GM12878 (cell line): Measurements from ENCODE around the gene FAM219A. TPM values are rescaled to one million over a fixed set of nuclear protein-coding genes. Genes with fewer than 3 reads are reported as not detected.

ENCODE experiments used
- ATAC-seq: fragments of 200-7000 bp; cut with Tn5 transposase; 3 replicates; pipeline ENCODE4 v1.9.1; 2020; ENCODE audit warnings: mild to moderate bottlenecking, moderate library complexity
- BruUV-seq: library from RNA; stranded (reverse); fragments of 400-500 nt; replicated peaks from 2 replicates; lab custom pipeline; 2021; lab: Mats Ljungman, UMichigan
- CTCF ChIA-PET: fragments of 300-600 bp; sonication (Branson Sonifier 250); formaldehyde crosslinking; extraction: SDS; loops from one replicate; lab custom pipeline; 2021; ENCODE audit warnings: inconsistent platforms; lab: Yijun Ruan, JAX
- POLR2A ChIA-PET: fragments of 350-600 bp; formaldehyde crosslinking; extraction: SDS; loops from one replicate; lab custom pipeline; 2021; ENCODE audit warnings: inconsistent platforms; lab: Charles Lee
- RAD21 ChIA-PET: fragments of 300-600 bp; sonication (Branson Sonifier 250); formaldehyde crosslinking; loops from one replicate; lab custom pipeline; 2023; ENCODE audit warnings: antibody characterized with exemption; ENCODE audit not compliant: unreplicated experiment; lab: Charles Lee
- SMC1A ChIA-PET: fragments of 300-600 bp; sonication (Branson Sonifier 250); formaldehyde crosslinking; loops from one replicate; lab custom pipeline; 2023; ENCODE audit not compliant: unreplicated experiment, uncharacterized antibody; lab: Charles Lee
- DNase-seq: peaks from one replicate; pipeline ENCODE4 v3.0.0-alpha.2; 2011; ENCODE audit warnings: low read depth, low spot score
- FAIRE-seq: peaks from 3 replicates; lab custom pipeline; 2011; peaks lifted over from hg19 to GRCh38; lab: Jason Lieb, UNC
- H2AFZ ChIP-seq: 2 replicates; pipeline ENCODE4 v1.6.0; 2011; ENCODE audit warnings: low read depth, low read length, control low read depth; ENCODE audit not compliant: control insufficient read depth
- H3K27ac ChIP-seq: 2 replicates; pipeline ENCODE4 v1.5.1; 2011; ENCODE audit warnings: control low read depth; ENCODE audit not compliant: control insufficient read depth, insufficient read depth
- H3K27me3 ChIP-seq, 2 experiments: replicated peaks in 1 of 2; 2 replicates each; pipeline versions ENCODE4 v1.6.0 to v1.6.1; 2011; ENCODE audit warnings: low read length in 1 of 2; ENCODE audit not compliant: control insufficient read depth in 2 of 2, insufficient read depth in 2 of 2
- H3K36me3 ChIP-seq, 2 experiments: 2 replicates each; pipeline ENCODE4 v1.5.1; 2011; ENCODE audit warnings: low read length in 1 of 2; ENCODE audit not compliant: control insufficient read depth in 2 of 2, insufficient read depth in 2 of 2
- H3K4me1 ChIP-seq: 2 replicates; pipeline ENCODE4 v1.6.1; 2011; ENCODE audit warnings: mild to moderate bottlenecking, low read length, moderate library complexity, mixed read lengths; ENCODE audit not compliant: control insufficient read depth, insufficient read depth
- H3K4me2 ChIP-seq: 2 replicates; pipeline ENCODE4 v1.6.0; 2011; ENCODE audit warnings: control low read depth; ENCODE audit not compliant: control insufficient read depth, insufficient read depth
- H3K4me3 ChIP-seq: fragments of 200-600 bp; sonication (generic); 2 replicates; pipeline ENCODE4 v1.5.1; 2016
- H3K79me2 ChIP-seq: 2 replicates; pipeline ENCODE4 v1.6.0; 2011; ENCODE audit warnings: low read length; ENCODE audit not compliant: control insufficient read depth, insufficient read depth
- H3K9ac ChIP-seq: 2 replicates; pipeline ENCODE4 v1.8.0; 2011; ENCODE audit warnings: low read length, control low read depth, mixed read lengths; ENCODE audit not compliant: control insufficient read depth, insufficient read depth
- H3K9me3 ChIP-seq: replicated peaks from 3 replicates; pipeline ENCODE4 v1.5.1; 2011; ENCODE audit warnings: mild to moderate bottlenecking, low read length; ENCODE audit not compliant: control insufficient read depth, insufficient read depth
- H4K20me1 ChIP-seq: 2 replicates; pipeline ENCODE4 v1.6.0; 2011; ENCODE audit not compliant: control insufficient read depth, insufficient read depth
- HDAC6 ChIP-seq: fragments of 200-600 bp; sonication (generic); IDR thresholded peaks from one replicate; pipeline ENCODE4 v1.8.0; 2017; ENCODE audit warnings: antibody characterized with exemption; ENCODE audit not compliant: unreplicated experiment
- WRNIP1 ChIP-seq: IDR thresholded peaks from 2 replicates; pipeline ENCODE4 v1.6.1; 2011; ENCODE audit warnings: low read depth, low read length, improper control_type of control experiment, borderline replicate concordance
- WGBS: methylation state at CpG from one replicate; pipeline ENCODE4 v1.1.6; 2016; ENCODE audit warnings: low lambda C conversion rate; ENCODE audit not compliant: insufficient replicate concordance, insufficient coverage; ENCODE audit errors: missing lambda C conversion rate; 5-methylcytosine and 5-hydroxymethylcytosine counted together
- in situ Hi-C: fragments of 300-500 bp; cut with MboI; formaldehyde crosslinking; loops from 9 replicates; pipeline ENCODE4 v1.14.3; 2018; ENCODE audit warnings: mixed read lengths
- intact Hi-C: fragments of 100-400 bp; cut with micrococcal nuclease; formaldehyde crosslinking; loops from one replicate; pipeline ENCODE4 v1.14.2; 2022; ENCODE audit not compliant: unreplicated experiment
- polyA plus RNA-seq, 11 experiments: library from polyadenylated mRNA; depleted of rRNA in 4 of 11; unstranded in 6 of 11; stranded (reverse) in 5 of 11; fragments of >200 nt; fragmentation: Nextera tagmentation in 4 of 11; fragmentation: Illumina TruSeq in 1 of 11; extraction: Ambion mirVana in 4 of 11; extraction: Trizol in 1 of 11; gene quantifications; 1 replicate in 1 of 11; 2 replicates in 10 of 11; pipeline versions ENCODE4 v1.2.1 to v1.2.3, GENCODE V29; 2011 to 2016; ENCODE audit warnings: inconsistent platforms in 2 of 11, missing spikeins in 2 of 11, low read depth in 1 of 11
- total RNA-seq, 4 experiments: library from RNA; depleted of rRNA in 3 of 4; stranded (reverse); fragments of >200 nt in 3 of 4; fragmentation: Illumina TruSeq in 1 of 4; extraction: Trizol in 1 of 4; gene quantifications; 2 replicates each; pipeline versions ENCODE4 v1.2.1 to v1.2.3, GENCODE V29; 2013 to 2021
- TF ChIP-seq, protein P1 (sequence below): fragments of 450-650 bp; IDR thresholded peaks from 2 replicates; pipeline ENCODE4 v1.6.1; 2018; ENCODE audit warnings: borderline replicate concordance, mild to moderate bottlenecking; ENCODE audit not compliant: partially characterized antibody

The FAM219A gene
- total and polyA plus RNA-seq, 10 of the 15 experiments (the other 5 are each of a cell fraction or from before 2014, with no cell fraction given), result 0.11 to 2.0 (median 0.71) TPM

DNA sequence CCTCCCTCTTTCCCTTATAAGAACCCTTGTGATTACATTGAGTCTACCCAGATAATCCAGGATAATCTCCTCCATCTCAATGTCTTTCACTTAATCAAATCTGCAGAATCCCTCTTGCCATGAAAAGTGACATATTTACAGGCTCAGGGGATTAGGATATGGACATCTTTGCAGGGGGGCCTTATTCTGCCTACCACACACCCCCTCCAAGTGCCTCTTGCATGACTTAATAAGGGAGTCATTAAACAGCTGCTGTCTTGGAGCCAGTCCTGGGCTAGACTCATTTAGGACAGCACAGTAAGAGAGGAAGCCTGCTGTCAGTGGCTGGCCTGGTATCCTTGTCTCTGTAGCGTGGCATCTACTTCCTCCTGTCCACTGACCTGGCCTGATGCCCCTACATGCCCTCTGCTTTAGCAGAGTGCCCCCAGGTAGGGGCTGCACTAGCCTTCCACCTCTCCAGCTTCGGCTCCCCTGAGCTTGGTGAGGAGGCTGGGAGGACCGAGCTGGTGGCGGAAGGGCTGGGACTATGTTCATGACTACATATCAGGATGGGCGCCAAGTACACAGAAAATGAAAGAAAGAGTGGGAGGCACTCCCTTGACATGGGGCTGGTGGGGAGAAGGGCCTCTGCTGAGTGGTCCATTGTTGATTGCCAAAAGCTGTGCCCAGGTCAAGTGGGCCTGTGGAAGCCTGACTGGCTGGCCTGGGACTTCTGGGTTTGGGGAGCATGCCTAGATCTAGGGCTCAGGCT, 47.2 kb upstream of the FAM219A start:
- H3K36me3 ChIP-seq, result no peaks in the 10 kb centered on the region; a peak in 1 of 4 replicates
- no peaks in the 10 kb centered on the region for H3K79me2 ChIP-seq
- intact Hi-C loops, result no loop called here
- WGBS, result 41% methylated on average over 5 of the region's 5 CpGs
- no peak overlapping the region for H3K27ac ChIP-seq
- no peaks in the 10 kb centered on the region for H3K4me1 ChIP-seq
- no TSS peak for BruUV-seq
- H3K9me3 ChIP-seq, result no peaks in the 10 kb centered on the region
- FAIRE-seq, result no peak
- SMC1A ChIA-PET, result interaction anchor here (1.7 kb wide), 1 partner anchor 86 kb away, joined by 3 read pairs; no protein-coding TSS in a partner anchor
- DNase-seq, result no peak
- RAD21 ChIA-PET, result interaction anchor here (1.0 kb wide), 1 partner anchor 102 kb away, joined by 3 read pairs; no protein-coding TSS in a partner anchor
- CTCF ChIA-PET, result no interaction called here
- POLR2A ChIA-PET, result no interaction called here
- in situ Hi-C loops, result no loop called here
- no peak for ATAC-seq
- H3K4me2 ChIP-seq, result no peak overlapping the region
- H2AFZ ChIP-seq, result no peak overlapping the region
- no peaks in the 10 kb centered on the region; the same call in 1 of the 2 replicates for H4K20me1 ChIP-seq
- TF ChIP-seq, protein P1, sequence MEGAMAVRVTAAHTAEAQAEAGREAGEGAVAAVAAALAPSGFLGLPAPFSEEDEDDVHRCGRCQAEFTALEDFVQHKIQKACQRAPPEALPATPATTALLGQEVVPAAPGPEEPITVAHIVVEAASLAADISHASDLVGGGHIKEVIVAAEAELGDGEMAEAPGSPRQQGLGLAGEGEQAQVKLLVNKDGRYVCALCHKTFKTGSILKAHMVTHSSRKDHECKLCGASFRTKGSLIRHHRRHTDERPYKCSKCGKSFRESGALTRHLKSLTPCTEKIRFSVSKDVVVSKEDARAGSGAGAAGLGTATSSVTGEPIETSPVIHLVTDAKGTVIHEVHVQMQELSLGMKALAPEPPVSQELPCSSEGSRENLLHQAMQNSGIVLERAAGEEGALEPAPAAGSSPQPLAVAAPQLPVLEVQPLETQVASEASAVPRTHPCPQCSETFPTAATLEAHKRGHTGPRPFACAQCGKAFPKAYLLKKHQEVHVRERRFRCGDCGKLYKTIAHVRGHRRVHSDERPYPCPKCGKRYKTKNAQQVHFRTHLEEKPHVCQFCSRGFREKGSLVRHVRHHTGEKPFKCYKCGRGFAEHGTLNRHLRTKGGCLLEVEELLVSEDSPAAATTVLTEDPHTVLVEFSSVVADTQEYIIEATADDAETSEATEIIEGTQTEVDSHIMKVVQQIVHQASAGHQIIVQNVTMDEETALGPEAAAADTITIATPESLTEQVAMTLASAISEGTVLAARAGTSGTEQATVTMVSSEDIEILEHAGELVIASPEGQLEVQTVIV, result no peak
- no peak for TF ChIP-seq WRNIP1
- TF ChIP-seq HDAC6, result no peak
- H3K4me3 ChIP-seq, result no peak overlapping the region
- H3K9ac ChIP-seq, result no peak overlapping the region
- H3K27me3 ChIP-seq, result peaks cover 0 to 10% of the 10 kb centered on the region in 2 experiments; a peak in 3 of 4 replicates
